Activated T-helper 2 cell treated with anti-CD3 and anti-CD28 coated beads, Interferon-gamma antibody, Interleukin-2, Interleukin-4, amounts not matched to agents 10 μg/mL and 5 μg/mL and 100 μg/mL, durations not matched to agents 14 hours and 24 hours and 36 hours (primary cell): ENCODE data around the gene LDOC1. TPM values are rescaled to one million over a fixed set of nuclear protein-coding genes. Genes with fewer than 3 reads are reported as not detected.
A peak's percentile ranks its signal among the peaks of the same experiment; 100 is the strongest.
"Not testable (repeated sequence)": the region's sequence is repeated elsewhere in the genome, so short reads cannot be mapped to it uniquely, and the experiment has no call there.

Experiments
- DNase-seq: peaks from one replicate; pipeline ENCODE4 v3.0.0; 2021; ENCODE audit warnings: low spot score
- H3K27ac Mint-ChIP-seq: one replicate; pipeline ENCODE4 v1.8.0; 2021; ENCODE audit warnings: mixed read lengths
- H3K27me3 Mint-ChIP-seq: one replicate; pipeline ENCODE4 v1.8.0; 2021; ENCODE audit warnings: low read depth, mixed read lengths
- H3K36me3 Mint-ChIP-seq: one replicate; pipeline ENCODE4 v1.8.0; 2021; ENCODE audit warnings: low read depth, mixed read lengths
- H3K4me1 Mint-ChIP-seq: one replicate; pipeline ENCODE4 v1.8.0; 2021; ENCODE audit warnings: low read depth, mixed read lengths
- H3K4me3 Mint-ChIP-seq: one replicate; pipeline ENCODE4 v1.8.0; 2021; ENCODE audit warnings: low read depth, mild to moderate bottlenecking, moderate library complexity, mixed read lengths
- H3K9me3 Mint-ChIP-seq: one replicate; pipeline ENCODE4 v1.8.0; 2021; ENCODE audit warnings: mixed read lengths
- intact Hi-C: fragments of 100-400 bp; cut with micrococcal nuclease; formaldehyde crosslinking; loops from one replicate; pipeline ENCODE4 v1.15.1; 2023
- total RNA-seq: library from RNA; stranded (reverse); gene quantifications from 2 replicates; pipeline ENCODE4 v1.2.3, GENCODE V29; 2022

Gene LDOC1
- 6.0 and 6.2 TPM in 2 replicates for total RNA-seq

DNA sequence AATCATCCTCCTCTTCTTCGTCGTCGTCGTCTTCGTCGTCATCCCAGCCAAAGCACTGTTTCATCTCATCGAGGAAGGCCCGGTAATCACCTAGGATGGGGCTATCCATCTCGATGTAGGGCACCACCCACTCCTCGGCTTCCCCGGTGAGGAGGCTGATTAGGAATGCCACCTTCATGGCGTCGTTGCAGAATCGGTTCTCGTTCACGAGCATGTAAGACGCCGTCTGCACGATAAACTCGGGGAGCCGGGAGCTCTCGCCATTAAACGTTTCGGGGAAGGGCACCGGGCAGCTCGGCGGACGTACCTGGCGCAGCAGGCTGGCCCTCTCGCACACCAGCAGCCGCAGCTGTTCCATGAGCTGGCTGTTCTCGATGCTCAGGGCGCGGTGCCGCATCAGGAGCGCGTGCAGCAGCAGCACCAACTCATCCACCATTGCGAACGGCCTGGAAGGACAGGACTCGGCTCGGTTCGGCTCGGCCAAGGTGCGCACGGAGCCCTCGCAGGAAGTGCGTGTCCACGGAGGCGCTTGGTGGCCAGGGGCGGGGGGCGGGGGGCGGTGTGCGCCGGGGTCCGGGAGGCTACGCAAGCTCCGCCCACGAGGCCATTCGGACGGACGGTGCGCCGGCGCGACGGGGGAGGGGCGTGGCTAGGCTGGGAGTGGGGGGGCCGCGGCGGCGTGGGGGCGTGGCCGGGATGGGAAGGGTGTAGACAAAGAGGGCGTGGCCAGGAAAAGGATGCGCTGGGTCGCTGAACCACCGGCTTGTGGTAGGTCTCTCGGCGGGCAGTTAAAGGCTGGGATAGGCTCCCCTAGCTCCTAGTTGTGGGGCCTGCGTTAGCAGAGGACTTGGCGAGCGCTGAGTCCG, at the start of gene LDOC1:
Gene LDOC1, minus strand, starts transcription at position 544 of the 866 bp plus-strand sequence. Its CDS starts 108 bp downstream, at position 436.
- intact Hi-C loops: no loop called here
- Mint-ChIP-seq H3K4me3 (peak within 1 kb of the TSS; percentile 75), H3K4me1 (no peaks in the 10 kb centered on the region)

GRCh38 chrX:141221611-141222010, 44.7 kb upstream of the LDOC1 start:
- no peaks in the 10 kb centered on the region for H3K4me1 Mint-ChIP-seq
- no peak for DNase-seq
- intact Hi-C loops: no loop called here
- H3K27ac Mint-ChIP-seq: no peak overlapping the region
- H3K36me3 Mint-ChIP-seq: no peaks in the 10 kb centered on the region
- H3K9me3 Mint-ChIP-seq: peaks cover 9% of the 10 kb centered on the region
- H3K4me3 Mint-ChIP-seq: no peak overlapping the region
- H3K27me3 Mint-ChIP-seq: no peaks in the 10 kb centered on the region

More for the DNA sequence above, at the start of gene LDOC1:
- Mint-ChIP-seq H3K36me3 (no peaks in the 10 kb centered on the region), H3K9me3 (no peaks in the 10 kb centered on the region), H3K27me3 (no peaks in the 10 kb centered on the region), H3K27ac (no peak within 1 kb of the TSS)
- DNase-seq: peak; percentile 47

GRCh38 chrX:141220342-141221008, 43.5 kb upstream of the LDOC1 start:
- Mint-ChIP-seq H3K4me3 (no peak overlapping the region), H3K4me1 (no peaks in the 10 kb centered on the region), H3K36me3 (no peaks in the 10 kb centered on the region), H3K27me3 (no peaks in the 10 kb centered on the region), H3K27ac (no peak overlapping the region), H3K9me3 (peaks cover 9% of the 10 kb centered on the region)
- intact Hi-C loops: no loop called here
- no peak for DNase-seq

- H3K9me3 Mint-ChIP-seq: peaks cover 6% of the 10 kb centered on the region
- no peak overlapping the region for H3K27ac Mint-ChIP-seq
- no peaks in the 10 kb centered on the region for H3K4me1 Mint-ChIP-seq
- intact Hi-C loops: no loop called here
- H3K4me3 Mint-ChIP-seq: no peak overlapping the region
- no peaks in the 10 kb centered on the region for H3K27me3 Mint-ChIP-seq
- DNase-seq: no peak
- no peaks in the 10 kb centered on the region for H3K36me3 Mint-ChIP-seq
These were observed 37.3 kb upstream of the LDOC1 start for GRCh38 chrX:141214196-141214595.

- Mint-ChIP-seq H3K36me3 (no peaks in the 10 kb centered on the region), H3K27me3 (no peaks in the 10 kb centered on the region), H3K27ac (no peak overlapping the region), H3K4me1 (no peaks in the 10 kb centered on the region), H3K9me3 (no peaks in the 10 kb centered on the region), H3K4me3 (no peak overlapping the region)
- intact Hi-C loops: no loop called here
- DNase-seq: no peak
These were observed 25.0 kb upstream of the LDOC1 start for GRCh38 chrX:141201962-141202361.

GRCh38 chrX:141188573-141188972, 11.6 kb upstream of the LDOC1 start:
- H3K4me3 Mint-ChIP-seq, intact Hi-C loops, H3K36me3 Mint-ChIP-seq, H3K27ac Mint-ChIP-seq, H3K4me1 Mint-ChIP-seq, H3K9me3 Mint-ChIP-seq, H3K27me3 Mint-ChIP-seq, DNase-seq: not testable (repeated sequence)

GRCh38 chrX:141185366-141185765, 8.4 kb upstream of the LDOC1 start:
- Mint-ChIP-seq H3K27me3 (no peaks in the 10 kb centered on the region), H3K9me3 (peaks cover 3% of the 10 kb centered on the region), H3K4me3 (no peak overlapping the region), H3K4me1 (no peaks in the 10 kb centered on the region), H3K27ac (no peak overlapping the region), H3K36me3 (no peaks in the 10 kb centered on the region)
- no peak for DNase-seq
- intact Hi-C loops: no loop called here

- no peaks in the 10 kb centered on the region for H3K4me1 Mint-ChIP-seq
- H3K4me3 Mint-ChIP-seq: no peak overlapping the region
- intact Hi-C loops: no loop called here
- no peaks in the 10 kb centered on the region for H3K27me3 Mint-ChIP-seq
- DNase-seq: no peak
- H3K27ac Mint-ChIP-seq: no peak overlapping the region
- no peaks in the 10 kb centered on the region for H3K9me3 Mint-ChIP-seq
- H3K36me3 Mint-ChIP-seq: no peaks in the 10 kb centered on the region
These were observed 6.1 kb upstream of the LDOC1 start for GRCh38 chrX:141183000-141183399.

GRCh38 chrX:141180851-141181250, 3.9 kb upstream of the LDOC1 start:
- no peaks in the 10 kb centered on the region for H3K4me1 Mint-ChIP-seq
- H3K4me3 Mint-ChIP-seq: no peak overlapping the region
- H3K36me3 Mint-ChIP-seq: no peaks in the 10 kb centered on the region
- no peak overlapping the region for H3K27ac Mint-ChIP-seq
- no peak for DNase-seq
- H3K27me3 Mint-ChIP-seq: no peaks in the 10 kb centered on the region
- no peaks in the 10 kb centered on the region for H3K9me3 Mint-ChIP-seq
- intact Hi-C loops: no loop called here

DNA sequence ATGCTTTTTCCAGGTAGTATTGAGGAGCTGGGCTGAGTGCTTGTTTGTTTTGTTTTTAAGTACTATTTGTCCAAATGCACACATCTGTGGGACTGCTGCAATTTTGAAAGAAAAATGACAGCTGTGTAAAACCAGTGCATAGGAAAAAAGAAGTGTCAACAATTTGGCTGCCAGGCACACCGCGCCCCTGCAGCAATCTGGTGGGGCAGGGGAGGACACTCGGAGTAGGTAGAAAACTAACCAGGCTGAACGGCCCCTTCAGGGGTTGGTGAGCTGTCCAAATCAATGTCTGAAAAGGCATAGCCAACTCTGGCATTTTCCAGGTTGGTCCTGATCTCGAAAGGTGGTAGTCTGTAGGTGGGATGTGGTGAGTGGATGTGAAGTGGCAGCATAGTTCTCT, 1.1 kb downstream of the LDOC1 start:
- no peak for DNase-seq
- intact Hi-C loops: no loop called here
- Mint-ChIP-seq H3K27me3 (no peaks in the 10 kb centered on the region), H3K36me3 (no peaks in the 10 kb centered on the region), H3K27ac (no peak overlapping the region), H3K4me1 (no peaks in the 10 kb centered on the region), H3K4me3 (peak overlapping the region; percentile 72), H3K9me3 (no peaks in the 10 kb centered on the region)

GRCh38 chrX:141164406-141164805, 12.5 kb downstream of the LDOC1 start:
- H3K27me3 Mint-ChIP-seq: no peaks in the 10 kb centered on the region
- H3K27ac Mint-ChIP-seq: no peak overlapping the region
- intact Hi-C loops: no loop called here
- no peak overlapping the region for H3K4me3 Mint-ChIP-seq
- no peaks in the 10 kb centered on the region for H3K4me1 Mint-ChIP-seq
- H3K9me3 Mint-ChIP-seq: no peaks in the 10 kb centered on the region
- no peak for DNase-seq
- no peaks in the 10 kb centered on the region for H3K36me3 Mint-ChIP-seq

DNA sequence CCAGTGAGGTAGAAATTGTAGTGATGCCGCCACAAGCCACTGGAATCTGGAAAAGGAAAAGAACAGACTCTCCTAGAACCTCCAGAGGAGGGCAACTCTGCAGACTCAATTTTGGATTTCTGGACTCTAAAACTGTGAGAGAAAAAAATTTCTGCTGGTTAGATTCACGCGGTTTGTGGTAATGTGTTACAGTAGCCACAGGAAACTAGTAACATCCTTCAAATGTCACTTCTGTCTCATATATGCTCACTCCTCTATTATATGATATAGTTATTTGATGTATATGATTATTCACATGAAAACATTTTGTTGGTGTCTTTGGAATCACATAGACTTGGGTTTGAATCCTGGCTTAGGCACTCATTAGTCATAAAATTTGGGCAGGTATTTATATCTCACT, 18.8 kb downstream of the LDOC1 start:
- no peak for DNase-seq
- Mint-ChIP-seq H3K9me3 (peaks cover 15% of the 10 kb centered on the region), H3K27me3 (no peaks in the 10 kb centered on the region), H3K27ac (no peak overlapping the region), H3K4me3 (no peak overlapping the region), H3K4me1 (peaks cover 7% of the 10 kb centered on the region), H3K36me3 (peaks cover 4% of the 10 kb centered on the region)
- intact Hi-C loops: loop anchor here (10.0 kb wide), 1 partner anchor 243 kb away; no protein-coding TSS in a partner anchor

- H3K36me3 Mint-ChIP-seq, H3K4me3 Mint-ChIP-seq, DNase-seq, H3K27me3 Mint-ChIP-seq, H3K27ac Mint-ChIP-seq, H3K4me1 Mint-ChIP-seq: not testable (repeated sequence)
- peaks cover 24% of the 10 kb centered on the region for H3K9me3 Mint-ChIP-seq
- intact Hi-C loops: loop anchor here (10.0 kb wide), 1 partner anchor 240 kb away; no protein-coding TSS in a partner anchor
These were observed 21.7 kb downstream of the LDOC1 start for GRCh38 chrX:141155231-141155630.
